Measurements from ENCODE around the gene NACC1.
"Not testable (repeated sequence)": the region's sequence is repeated elsewhere in the genome, so short reads cannot be mapped to it uniquely, and the experiment has no call there.

NACC1 gene

DNA sequence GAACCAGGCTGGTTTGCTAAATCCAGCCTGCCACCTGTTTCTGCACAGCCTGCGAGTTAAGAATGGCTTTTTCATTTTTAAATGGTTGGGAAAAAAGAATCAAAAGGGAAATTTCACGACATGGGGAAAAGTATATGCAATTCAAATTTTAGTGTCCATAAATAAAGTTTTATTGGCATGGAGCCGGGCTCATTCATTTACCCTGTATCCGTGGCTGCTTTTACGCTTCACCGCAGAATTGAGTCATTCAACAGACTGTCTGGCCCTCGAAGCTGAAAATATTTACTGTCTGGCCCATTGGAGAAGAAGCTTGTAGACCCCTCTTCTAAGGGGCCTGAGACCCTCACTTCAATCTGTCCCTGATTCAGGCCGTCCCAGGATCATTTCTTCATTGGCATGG, 58.3 kb downstream of the NACC1 start:
- Histone ChIP-seq H3K4me3 (no peak overlapping the region), H3K27ac (no peak overlapping the region)

GRCh38 chr19:13177584-13177983, 59.5 kb downstream of the NACC1 start:
- not testable (repeated sequence) for H3K27ac ChIP-seq, H3K4me3 ChIP-seq

DNA sequence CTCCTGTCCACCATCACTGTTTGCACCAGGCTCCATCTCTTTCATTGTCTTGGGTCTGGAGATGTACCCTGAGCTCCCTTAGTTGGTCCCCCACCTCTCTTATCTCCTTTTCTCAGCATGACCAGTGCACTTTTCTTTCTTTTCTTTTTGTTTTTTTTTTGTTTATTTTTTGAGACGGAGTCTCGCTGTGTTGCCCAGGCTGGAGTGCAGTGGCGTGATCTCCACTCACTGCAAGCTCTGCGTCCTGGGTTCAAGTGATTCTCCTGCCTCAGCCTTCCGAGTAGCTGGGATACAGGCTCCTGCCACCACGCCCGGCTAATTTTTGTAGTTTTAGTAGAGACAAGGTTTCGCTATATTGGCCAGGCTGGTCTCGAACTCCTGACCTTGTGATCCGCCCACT, 60.2 kb downstream of the NACC1 start:
- not testable (repeated sequence) for H3K27ac ChIP-seq, H3K4me3 ChIP-seq

DNA sequence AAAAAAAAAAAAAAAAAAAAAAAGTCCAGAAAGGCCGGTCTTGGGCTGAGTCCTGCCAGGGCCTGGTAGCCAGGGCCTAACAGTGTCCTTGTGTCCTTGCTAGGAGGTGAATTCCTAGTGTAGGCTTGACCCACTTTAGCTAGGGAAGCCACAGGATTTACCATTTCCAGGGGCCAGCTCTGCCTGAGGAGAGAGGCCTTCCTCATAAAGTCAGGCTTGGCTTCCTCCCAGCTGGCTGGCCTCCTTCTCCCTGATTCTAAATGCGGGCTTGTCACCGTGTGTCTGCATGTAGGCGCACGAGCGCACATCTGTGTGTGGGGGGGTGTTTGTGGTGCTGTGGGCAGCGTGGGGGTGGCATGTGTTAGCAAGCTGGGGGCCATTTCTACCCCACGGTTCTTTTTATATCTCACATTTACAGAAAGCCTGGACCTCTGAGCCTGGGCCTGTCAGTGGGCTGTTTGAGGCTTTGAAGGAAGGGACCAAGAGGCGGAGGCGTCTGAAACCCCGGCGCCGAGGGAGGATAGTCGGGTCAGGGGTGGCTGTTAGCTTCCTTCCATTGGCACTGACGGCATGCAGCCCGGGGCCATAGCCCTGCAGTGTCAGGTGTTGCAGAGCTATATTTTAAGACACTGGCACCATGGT, 63.8 kb downstream of the NACC1 start:
- Histone ChIP-seq H3K27ac (peak overlapping the region in 13 of 21 experiments; percentile 0 to 81 (median 51)), H3K4me3 (no peak overlapping the region)

- H3K27ac ChIP-seq: not testable (repeated sequence)
These were observed 66.9 kb downstream of the NACC1 start for GRCh38 chr19:13184926-13185325.

GRCh38 chr19:13185763-13186657, 67.9 kb downstream of the NACC1 start:
- peak overlapping the region in 1 of 7 experiments; percentile 12 for H3K4me3 ChIP-seq
- not testable (repeated sequence) for H3K27ac ChIP-seq

More at GRCh38 chr19:13184926-13185325, 66.9 kb downstream of the NACC1 start:
- H3K4me3 ChIP-seq: not testable (repeated sequence)

DNA sequence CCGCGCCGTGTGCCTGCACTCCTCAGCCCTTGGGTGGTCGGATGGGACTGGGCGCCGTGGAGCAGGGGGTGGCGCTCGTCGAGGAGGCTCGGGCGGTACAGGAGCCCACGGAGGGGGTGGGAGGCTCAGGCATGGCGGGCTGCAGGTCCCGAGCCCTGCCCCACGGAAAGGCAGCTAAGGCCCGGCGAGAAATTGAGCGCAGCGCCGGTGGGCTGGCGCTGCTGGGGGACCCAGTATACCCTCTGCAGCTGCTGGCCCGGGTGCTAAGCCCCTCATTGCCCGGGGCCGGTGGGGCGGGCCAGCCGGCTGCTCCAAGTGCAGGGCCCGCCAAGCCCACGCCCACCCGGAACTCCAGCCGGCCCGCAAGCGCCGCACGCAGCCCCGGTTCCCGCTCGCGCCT, 68.6 kb downstream of the NACC1 start:
- not testable (repeated sequence) for H3K27ac ChIP-seq
- peak overlapping the region in 1 of 7 experiments; percentile 12 for H3K4me3 ChIP-seq

DNA sequence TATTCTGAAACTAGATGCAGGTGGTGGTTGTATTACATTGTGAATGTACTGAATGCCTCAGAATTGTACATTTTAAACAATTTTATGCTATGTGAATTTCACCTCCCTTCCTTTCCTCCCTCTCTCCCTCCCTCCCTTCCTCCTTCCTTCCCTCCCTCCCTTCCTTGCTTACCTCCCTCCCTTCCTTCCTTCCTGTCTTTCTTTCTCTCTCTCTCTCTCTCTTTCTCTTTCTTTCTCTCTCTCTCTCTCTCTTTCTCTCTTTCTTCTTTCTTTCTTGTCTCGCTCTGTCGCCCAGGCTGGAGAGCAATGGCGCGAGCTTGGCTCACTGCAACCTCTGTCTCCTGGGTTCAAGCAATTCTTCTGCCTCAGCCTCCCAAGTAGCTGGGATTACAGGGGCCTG, 69.4 kb downstream of the NACC1 start:
- H3K4me3 ChIP-seq: no peak overlapping the region
- H3K27ac ChIP-seq: no peak overlapping the region

DNA sequence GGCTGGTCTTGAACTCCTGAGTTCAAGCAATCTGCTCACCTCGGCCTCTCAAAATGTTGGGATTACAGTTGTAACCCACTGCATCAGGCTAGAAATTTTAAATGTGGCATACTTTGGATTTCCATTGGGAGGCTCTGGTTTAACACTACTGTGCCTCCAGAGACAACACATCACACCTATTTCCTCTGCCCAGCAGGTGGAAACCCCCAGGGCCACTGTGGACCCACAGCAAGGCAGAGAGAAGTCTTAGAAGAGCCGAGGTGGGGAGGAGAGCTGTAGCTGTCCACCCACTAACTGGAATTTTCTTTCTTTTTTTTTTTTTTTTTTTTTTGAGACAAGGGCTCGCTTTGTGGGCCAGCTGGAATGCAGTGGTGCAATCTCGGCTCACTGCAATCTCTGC, 71.5 kb downstream of the NACC1 start:
- Histone ChIP-seq H3K27ac (no peak overlapping the region), H3K4me3 (no peak overlapping the region)
